Activated CD4-positive, alpha-beta T cell treated with anti-CD3 and anti-CD28 coated beads, Interleukin-2, Interleukin-4, amounts not matched to agents 100 ng/mL and 50 ng/mL, durations not matched to agents 16 hours and 8 hours (primary cell): Measurements from ENCODE around the gene RNPEP.
"Not testable (repeated sequence)": the region's sequence is repeated elsewhere in the genome, so short reads cannot be mapped to it uniquely, and the experiment has no call there.

Experiments used
- DNase-seq: peaks from one replicate; pipeline ENCODE4 v3.0.0-alpha.2; 2020; ENCODE audit warnings: low spot score

Gene RNPEP, protein sequence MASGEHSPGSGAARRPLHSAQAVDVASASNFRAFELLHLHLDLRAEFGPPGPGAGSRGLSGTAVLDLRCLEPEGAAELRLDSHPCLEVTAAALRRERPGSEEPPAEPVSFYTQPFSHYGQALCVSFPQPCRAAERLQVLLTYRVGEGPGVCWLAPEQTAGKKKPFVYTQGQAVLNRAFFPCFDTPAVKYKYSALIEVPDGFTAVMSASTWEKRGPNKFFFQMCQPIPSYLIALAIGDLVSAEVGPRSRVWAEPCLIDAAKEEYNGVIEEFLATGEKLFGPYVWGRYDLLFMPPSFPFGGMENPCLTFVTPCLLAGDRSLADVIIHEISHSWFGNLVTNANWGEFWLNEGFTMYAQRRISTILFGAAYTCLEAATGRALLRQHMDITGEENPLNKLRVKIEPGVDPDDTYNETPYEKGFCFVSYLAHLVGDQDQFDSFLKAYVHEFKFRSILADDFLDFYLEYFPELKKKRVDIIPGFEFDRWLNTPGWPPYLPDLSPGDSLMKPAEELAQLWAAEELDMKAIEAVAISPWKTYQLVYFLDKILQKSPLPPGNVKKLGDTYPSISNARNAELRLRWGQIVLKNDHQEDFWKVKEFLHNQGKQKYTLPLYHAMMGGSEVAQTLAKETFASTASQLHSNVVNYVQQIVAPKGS

DNA sequence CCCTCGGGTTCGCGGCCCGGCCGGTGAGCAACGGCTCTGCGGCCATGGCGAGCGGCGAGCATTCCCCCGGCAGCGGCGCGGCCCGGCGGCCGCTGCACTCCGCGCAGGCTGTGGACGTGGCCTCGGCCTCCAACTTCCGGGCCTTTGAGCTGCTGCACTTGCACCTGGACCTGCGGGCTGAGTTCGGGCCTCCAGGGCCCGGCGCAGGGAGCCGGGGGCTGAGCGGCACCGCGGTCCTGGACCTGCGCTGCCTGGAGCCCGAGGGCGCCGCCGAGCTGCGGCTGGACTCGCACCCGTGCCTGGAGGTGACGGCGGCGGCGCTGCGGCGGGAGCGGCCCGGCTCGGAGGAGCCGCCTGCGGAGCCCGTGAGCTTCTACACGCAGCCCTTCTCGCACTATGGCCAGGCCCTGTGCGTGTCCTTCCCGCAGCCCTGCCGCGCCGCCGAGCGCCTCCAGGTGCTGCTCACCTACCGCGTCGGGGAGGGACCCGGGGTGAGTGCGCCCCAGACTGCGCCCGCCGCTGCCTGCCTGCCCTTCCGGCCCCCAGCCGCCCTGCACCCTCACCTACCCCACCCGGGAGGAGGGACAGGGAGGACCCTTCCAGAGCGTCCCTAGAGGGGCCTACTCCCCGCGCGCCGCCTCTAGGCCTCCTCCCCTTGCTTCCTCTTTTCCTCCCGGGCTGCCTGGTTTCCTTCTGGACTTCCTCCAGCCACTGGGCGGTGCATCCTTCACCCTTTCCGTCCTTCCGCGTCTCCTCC, at the start of gene RNPEP:
Gene RNPEP (plus strand): TSS at position 26 of the 757 bp plus-strand sequence. CDS start 19 bp downstream, at position 45.
- peak; percentile 30 for DNase-seq

DNA sequence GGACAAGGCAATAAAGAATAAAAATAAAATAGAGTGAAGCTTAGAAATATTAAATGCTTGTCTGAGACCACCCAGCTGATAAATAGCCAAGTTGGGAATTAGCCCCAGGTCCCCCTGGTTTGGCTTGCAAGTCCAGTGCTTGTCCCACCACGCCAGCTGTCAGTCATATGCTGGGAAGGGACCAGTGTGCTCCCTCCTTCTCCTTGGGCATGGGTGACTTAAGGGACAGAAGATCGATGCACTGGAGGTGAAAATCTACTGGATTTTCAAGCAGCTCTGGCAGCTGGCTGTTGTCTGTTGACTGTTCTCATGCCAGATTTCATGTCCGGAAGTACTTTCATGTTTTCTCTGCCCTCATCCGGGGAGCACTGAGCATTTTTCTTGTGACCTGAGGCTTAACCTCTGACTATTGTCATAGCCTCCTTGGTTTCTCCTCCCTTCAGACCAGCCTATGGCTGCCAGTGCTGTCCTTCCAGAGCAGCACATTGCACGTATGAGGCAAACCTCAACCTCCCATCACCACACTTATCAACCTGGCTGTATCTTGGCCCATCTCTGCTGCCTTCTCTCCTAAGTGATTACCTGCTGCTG, 48.5 kb upstream of the RNPEP start:
- DNase-seq, result no peak

DNA sequence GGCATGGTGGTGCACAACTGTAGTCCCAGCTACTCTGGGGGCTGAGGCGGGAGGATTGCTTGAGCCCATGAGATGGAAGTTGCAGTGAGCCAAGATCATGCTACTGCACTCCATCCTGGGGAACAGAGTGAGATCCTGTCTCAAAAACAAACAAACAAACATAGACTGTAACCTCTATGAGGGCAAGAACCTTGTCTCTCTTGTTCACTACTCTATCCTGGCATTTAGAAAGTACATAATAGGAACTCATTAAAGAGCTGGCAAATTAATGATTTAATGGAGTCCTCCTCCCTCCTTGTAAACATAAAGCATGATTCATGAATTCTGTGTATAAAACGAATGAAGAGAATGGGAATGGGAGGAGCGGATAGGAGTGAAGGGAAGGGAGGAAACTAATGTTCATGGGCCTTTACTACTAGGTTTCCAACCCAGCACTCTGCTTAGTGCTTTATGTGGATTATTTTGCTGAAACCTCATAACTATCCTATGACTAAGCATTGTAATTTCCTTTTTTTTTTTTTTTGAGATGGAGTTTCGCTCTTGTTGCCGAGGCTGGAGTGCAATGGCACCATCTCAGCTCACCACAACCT, 44.7 kb upstream of the RNPEP start:
- DNase-seq, result no peak

DNA sequence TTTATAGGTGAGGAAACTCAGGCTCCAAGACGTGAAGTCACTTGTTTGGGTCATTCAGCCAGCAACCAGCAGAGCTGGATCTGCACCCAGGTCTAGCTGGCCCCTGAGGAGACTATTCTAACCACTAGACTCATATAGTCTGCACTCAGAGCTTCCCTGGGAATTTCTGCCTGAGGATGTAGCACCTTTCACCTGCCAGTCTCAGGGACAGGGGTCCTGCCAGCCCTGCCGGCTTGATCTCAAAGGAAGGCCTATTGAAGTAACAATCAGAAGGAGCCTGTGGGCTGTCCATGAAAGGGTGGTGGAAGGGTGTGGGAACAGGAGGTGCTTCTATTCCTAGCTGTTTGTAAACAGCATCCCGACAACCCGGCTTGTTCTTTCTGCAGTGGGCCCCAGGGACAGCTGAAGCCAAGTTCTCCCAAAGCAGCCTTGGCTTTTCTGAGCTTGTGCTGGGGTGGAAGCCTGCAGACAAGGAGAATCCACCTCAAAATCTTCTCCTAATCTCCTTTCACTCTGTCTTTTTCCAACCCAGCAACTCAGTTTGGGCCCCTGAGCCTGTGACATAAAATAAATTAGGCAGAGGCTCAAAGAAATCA, 43.9 kb upstream of the RNPEP start:
- DNase-seq, result no peak

DNA sequence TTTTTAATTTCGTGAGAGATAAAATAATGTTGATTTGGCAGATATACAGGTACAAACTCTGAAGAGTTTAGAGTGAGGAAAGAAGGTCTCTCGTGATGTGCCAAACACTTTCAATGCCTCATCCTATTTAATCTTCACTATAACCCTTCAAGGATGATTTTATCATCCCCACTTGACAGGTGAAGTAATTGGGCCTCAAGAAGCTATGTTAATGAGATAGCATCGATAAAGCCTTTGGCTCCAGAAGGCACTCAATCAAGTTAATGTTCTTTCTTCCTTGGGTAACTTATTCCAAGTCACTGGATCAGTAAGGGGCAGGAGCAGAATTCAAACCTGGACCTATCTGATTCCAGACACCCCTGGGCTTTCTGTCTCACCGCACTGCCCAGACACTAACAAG, 43.3 kb upstream of the RNPEP start:
- no peak for DNase-seq

DNA sequence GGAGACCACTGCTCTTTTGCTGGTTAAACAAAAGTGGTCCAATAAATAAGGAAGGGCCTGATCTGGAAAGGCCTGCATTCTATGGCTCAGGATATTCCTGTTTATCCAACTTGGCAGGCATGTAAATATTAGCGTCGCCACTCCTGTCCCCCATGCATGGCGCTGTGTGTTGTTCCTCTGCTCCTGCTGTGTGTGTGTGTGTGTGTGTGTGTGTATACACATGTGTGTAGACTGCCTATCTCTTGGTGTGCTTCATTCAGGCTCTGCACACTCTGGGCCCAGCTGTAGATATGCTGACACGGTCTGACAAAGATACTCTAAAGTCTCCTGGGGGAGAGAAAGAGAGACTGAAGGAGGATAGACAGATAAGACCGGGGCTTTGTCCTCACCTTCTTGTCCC, 42.9 kb upstream of the RNPEP start:
- no peak for DNase-seq

DNA sequence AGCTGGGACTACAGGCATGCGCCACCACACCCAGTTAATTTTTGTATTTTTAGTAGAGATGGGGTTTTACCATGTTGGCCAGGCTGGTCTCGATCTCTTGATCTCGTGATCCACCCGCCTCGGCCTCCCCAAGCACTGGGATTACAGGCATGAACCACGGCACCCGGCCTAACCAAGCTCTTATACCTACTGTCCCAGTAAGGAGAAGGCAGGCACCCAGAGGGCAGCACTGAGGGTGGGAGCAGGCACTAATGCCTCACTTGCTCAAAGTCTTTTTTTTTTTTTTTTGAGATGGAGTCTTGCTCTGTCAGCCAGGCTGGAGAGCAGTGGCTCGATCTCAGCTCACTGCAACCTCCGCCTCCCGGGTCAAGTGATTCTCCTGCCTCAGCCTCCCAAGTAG, 42.1 kb upstream of the RNPEP start:
- not testable (repeated sequence) for DNase-seq

DNA sequence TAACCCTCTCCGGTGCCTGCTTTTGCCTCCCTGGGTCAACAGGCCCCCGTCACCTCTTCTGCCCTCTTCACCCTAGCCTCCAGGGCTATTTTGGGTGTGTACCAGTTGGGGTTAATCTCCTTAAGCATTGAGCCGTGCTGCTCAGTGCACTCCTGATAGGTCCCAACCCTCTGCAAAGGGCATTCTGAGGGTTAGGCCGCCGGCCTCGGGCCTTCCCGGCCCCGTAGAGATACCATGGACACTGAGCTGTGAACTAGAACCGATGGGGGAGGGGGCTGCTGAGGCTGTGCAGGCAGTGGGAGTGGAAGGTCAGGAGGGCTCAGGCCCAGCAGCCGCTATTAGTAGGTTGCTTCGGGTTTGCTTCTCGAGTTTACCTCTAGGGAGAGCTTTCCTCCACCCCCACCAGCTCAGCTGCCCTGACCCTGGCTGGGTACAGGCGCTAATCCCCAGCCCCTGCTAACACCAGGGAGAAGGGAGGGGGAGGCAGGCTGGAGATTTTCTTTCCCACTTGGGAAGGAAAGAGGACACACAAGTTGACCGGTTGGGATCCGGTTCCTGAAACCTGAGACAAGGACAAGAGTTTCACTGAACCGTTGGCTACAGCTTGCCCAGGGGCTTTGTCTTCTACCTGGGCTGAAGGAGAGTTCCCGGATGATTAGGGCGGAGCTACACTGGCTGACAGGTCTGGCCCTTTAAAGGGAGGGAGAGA, 40.9 kb upstream of the RNPEP start:
- no peak for DNase-seq

DNA sequence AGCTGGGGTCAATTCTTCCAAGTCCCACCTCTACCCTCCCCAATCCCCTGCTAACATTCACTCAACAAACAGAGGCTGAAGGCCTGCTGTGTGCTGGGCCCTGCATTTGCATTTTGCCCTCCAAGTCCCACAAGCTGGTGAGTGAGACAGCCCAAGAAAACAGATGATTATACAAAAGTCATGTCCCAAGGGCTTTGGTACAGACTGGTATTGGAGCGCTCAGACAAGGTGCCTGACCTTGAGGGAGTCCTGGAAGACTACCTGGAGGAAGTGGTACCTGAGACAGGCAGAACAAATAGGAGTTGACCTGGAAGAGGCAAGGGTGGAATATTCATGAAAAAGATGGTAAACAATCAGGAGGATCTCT, 40.3 kb upstream of the RNPEP start:
- no peak for DNase-seq

DNA sequence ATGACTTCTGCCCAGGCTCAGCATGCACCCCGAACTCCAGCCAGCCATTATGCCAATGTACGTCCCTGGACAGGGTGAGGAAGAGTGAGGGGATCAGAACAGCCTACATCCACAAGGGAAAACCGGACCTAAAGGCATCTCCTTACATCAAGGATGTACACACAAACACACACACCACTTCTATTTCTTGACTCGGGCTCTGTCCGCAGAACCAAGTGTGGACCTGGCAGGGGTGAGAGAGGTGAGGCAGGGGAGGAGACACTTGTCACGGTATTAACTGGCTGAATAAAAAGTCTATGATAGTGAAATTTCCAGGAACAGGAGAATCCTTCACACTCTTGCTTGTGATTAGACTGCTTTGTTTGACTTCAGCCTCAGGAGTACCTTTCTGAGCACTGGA, 38.4 kb upstream of the RNPEP start:
- DNase-seq, result no peak

DNA sequence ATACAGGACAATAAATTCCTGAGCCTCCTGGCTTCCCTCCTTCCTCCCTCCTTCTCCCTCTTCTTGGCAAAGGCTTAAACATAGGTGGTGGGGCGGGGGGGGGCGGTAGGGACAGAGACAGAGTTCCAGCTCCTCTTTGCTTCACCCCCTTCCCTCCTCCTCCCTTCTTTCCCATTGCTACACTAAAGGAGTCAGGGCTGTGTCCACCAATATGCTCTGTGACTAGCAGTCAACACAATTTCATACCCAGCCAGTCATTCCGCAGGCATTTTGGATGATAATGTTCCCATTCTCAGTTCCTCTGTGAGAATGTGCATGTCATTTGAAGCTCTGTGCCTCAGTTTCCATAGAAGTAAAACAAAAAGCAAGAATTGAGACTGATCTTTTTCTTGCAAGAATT, 37.8 kb upstream of the RNPEP start:
- DNase-seq, result no peak

DNA sequence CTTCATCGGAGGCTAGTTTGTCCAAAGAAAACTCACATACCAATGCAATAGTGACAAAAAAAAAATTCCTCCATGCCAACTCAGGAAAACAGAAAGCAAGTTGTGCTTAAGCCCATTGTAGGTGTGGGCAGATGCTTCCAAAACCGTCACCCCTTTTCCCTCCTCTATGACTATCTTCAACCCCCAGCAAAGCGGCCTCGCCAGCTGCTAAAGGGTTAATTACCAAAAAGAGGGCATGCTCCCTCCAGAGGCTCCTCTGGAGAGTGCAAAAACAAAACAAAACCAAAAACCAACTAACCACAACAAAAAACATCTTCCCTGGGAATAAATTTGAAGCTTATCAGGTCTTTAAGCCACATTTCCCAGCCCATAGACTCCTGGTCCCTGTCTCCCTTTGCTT, 37.3 kb upstream of the RNPEP start:
- DNase-seq, result no peak

DNA sequence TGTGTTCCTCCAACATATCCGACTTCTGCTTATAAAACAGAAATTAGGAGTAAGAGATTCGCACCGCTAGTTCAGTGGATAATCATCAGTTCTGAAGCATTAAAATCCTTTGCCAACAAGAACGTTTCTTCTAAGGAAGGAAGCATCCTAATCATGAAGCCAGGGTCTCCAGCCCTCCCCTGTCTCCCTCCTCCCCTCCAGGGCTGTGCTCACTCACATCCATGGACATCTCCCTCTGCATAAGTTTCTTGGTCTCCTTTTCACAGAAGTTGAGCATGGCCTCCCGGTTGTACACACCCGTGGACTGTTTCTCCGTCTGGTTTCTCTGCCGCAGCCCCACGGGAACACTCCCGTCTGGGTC, 36.6 kb upstream of the RNPEP start:
- DNase-seq, result no peak

DNA sequence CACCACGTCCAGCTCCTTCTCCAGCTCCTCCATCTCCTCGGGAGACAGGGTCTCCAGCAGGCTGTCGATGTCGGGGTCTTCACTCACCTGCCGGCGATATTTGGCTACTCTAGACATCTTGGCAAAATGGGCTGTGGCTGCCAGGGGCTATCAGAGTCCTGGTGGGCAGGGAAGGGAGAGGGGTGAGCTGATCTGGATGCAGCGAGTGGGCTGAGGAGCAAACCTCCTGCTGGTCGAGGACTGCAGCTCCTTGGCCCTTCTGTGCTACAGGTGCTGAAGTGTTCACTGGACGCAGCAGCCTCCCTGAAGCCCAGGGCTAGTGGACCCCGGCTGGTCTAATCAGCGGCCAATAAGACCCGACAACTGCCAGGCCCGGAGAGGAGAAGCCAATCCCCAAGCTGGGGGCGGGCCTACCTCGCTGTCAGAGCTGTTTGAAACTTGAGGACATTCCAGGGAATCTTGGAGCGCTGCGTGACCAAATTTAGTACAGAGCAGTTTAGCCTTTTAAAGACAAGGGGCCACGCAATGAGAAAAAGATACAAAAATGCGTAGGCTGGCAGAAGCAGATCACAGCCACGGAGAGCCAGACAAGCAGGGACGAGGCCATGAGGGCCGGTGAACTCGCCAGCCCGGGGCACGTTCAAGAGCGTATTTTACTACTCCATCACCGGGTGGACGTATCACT, 36.1 kb upstream of the RNPEP start, which contains the start of gene LMOD1:
Gene LMOD1 (minus strand): TSS at position 325 of the 685 bp plus-strand sequence. CDS start 208 bp downstream, at position 117.
- DNase-seq, result no peak

DNA sequence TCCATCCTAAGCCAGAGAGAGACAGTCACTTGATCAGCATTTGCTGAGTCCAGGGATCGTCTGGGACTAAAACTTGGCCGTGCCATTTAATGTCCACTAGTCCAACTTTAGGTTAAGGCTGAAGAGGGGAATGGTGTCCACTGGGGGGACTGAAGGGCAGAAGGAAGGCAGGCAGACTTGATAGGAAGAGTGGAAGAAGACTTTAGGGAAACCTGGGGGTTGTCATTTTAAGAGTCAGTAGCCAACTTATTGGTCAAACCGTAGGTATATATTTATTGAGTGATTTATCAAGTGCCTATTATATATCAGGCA, 34.8 kb upstream of the RNPEP start:
- DNase-seq, result no peak

DNA sequence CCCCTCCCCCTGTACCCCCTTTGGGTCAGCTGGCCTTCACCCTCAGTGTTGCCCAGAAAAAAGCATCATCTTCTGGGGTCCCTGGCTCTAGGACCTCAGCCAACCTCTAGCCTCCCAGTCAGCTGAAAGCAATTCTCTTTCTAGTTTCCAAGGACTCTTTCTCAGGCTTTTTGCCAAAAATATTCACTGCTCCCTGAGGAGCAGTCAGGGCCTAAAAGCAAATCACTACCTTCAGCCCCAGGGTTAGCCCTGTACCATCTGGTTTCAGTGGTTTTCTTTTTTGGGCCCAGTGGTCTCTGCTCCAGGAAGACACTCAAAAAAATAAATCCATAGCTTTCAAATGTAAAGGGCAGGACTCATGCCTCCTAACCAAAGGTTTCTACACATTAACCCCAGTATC, 33.0 kb upstream of the RNPEP start:
- no peak for DNase-seq

DNA sequence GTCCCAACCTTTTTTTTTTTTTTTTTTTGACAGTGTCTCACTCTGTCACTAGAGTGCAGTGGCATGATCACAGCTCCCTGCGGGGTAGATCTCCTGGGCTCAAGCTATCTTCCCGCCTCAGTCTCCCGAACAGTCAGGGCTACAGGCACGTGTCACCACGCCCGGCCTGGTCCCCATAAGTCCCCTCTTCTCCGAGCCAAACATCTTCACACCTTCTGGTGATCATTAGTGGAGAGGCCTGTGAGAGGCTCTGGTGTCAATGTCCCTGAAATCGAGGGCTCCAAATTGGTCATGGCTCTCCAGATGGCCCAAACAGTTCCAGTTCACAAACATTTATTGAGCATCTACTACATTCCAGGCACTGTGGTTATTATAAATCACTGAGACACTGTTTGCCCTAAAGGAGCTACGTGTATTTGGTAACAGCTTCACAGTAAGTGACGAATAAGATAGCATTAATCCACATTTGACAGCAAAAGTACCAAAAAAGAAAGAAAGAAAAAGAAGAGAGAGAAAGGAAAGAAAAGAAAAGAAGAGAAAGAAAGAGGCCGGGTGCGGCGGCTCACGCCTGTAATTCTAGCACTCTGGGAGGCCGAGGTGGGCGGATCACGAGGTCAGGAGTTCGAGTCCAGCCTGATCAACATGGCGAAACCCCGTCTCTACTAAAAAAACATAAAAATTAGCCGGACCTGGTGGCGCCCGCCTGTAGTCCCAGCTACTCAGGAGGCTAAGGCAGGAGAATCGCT, 28.0 kb upstream of the RNPEP start:
- DNase-seq, result no peak

DNA sequence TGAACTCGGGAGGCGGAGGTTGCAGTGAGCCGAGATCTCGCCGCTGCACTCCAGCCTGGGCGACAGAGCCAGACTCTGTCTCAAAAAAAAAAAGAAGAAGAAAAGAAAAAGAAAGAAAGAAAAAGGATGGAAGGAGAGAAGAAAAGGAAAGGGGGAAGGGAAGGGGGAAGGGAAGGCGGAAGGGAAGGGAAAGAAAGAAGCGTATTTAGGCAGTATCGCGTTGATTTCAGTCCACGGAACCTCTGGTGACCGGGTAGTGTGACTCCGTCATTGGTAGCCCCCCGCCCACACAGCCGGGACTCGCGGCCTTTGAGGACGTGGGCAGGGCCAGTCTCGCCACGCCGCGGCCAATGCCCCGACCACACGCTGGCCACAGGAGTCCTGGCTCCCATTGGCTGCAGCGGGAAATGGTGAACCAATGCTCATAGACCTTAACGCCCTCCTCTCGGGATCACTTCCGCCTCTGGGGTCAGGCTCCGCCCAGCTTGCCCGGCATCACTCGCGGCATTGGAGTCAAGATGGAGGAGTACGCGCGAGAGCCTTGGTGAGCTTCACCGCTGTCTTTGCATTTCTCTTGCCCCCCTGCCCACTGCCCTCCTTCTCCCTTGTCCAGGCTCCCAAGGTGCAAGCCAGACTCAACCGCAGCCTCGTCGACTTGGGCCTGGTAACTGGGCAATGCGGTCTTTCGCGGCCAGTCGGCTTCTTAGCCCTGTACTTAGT, 27.3 kb upstream of the RNPEP start, which contains the start of gene TIMM17A:
Gene TIMM17A (plus strand): TSS at position 495 of the 720 bp plus-strand sequence. CDS start 24 bp downstream, at position 519.
- peak; percentile 98 for DNase-seq

DNA sequence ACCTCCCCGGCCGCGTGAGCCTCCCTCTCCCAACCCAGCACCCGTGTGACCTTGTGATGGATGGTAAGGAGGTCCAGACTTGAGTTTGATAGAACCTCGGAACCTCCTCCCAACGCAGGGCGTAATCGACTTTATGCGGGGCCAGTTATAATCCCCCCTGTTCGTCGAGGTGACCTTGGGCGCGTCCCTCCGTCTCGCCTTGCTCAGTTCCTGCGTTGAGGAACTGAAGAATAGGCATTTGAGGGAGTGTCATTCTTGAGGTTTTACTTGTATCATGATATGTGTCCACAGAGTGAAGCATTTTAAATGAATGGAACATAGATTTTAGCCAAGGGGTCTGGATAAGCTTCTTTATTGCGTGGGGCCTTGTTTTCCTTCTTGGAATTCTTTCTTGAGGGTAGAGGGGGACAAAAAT, 26.7 kb upstream of the RNPEP start:
- no peak for DNase-seq
